Epithelial cell of esophagus (primary cell): ENCODE results near the gene AADACL4.
"Not testable (repeated sequence)": the region's sequence is repeated elsewhere in the genome, so short reads cannot be mapped to it uniquely, and the experiment has no call there.

Experiments
- DNase-seq: peaks from one replicate; pipeline ENCODE4 v3.0.0; 2010; ENCODE audit warnings: low read depth
- H3K4me3 ChIP-seq: 2 replicates; pipeline ENCODE4 v1.5.1; 2011; ENCODE audit warnings: mild to moderate bottlenecking, low read length, control low read depth
- TF ChIP-seq, protein P1 (sequence below): IDR thresholded peaks from 2 replicates; pipeline ENCODE4 v1.5.1; 2011; ENCODE audit warnings: low read depth, mild to moderate bottlenecking, low read length, control low read depth, inconsistent platforms; ENCODE audit not compliant: insufficient read depth; ENCODE audit errors: missing control alignments

The AADACL4 gene

DNA sequence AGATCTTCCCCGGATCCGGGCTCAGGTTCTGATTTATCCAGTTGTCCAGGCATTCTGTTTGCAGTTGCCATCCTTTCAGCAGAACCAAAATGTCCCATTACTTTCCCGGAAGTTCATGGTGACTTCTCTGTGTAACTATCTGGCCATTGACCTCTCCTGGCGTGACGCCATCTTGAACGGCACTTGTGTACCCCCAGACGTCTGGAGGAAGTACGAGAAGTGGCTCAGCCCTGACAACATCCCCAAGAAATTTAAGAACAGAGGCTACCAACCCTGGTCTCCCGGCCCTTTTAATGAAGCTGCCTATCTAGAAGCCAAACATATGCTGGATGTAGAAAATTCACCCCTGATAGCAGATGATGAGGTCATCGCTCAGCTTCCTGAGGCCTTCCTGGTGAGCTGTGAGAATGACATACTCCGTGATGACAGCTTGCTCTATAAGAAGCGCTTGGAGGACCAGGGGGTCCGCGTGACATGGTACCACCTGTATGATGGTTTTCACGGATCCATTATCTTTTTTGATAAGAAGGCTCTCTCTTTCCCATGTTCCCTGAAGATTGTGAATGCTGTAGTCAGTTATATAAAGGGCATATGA is 22.4 kb downstream of the AADACL4 start:
- no peak for DNase-seq
- TF ChIP-seq, protein P1, sequence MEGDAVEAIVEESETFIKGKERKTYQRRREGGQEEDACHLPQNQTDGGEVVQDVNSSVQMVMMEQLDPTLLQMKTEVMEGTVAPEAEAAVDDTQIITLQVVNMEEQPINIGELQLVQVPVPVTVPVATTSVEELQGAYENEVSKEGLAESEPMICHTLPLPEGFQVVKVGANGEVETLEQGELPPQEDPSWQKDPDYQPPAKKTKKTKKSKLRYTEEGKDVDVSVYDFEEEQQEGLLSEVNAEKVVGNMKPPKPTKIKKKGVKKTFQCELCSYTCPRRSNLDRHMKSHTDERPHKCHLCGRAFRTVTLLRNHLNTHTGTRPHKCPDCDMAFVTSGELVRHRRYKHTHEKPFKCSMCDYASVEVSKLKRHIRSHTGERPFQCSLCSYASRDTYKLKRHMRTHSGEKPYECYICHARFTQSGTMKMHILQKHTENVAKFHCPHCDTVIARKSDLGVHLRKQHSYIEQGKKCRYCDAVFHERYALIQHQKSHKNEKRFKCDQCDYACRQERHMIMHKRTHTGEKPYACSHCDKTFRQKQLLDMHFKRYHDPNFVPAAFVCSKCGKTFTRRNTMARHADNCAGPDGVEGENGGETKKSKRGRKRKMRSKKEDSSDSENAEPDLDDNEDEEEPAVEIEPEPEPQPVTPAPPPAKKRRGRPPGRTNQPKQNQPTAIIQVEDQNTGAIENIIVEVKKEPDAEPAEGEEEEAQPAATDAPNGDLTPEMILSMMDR, result no peak
- no peak overlapping the region for H3K4me3 ChIP-seq

DNA sequence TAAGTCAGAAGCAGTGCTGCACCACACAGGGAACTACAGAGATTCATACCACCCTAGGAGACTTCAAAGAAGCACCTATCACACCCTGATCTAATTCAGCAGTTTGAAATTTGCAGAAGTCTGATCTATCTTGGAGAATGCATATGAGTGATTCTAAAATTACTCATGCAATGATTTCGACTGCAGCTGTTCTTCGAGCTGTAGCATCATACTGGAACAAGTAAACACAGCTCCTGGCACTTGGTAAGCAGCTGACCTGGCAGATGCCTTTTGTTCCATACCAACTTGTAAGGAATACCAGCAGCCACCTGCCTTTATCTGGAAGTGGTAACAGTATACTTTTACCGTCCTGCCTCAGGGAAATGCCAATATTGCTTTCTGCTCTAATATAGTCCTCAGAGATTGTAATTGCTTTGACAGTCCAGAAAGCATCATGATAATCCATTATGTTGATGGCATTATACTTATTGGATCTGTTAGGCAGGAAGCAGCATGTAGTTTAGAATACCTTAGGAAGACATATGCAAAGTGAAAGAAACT is 25.7 kb downstream of the AADACL4 start:
- TF ChIP-seq, protein P1, result no peak
- H3K4me3 ChIP-seq, result no peak overlapping the region
- peak; percentile 26 for DNase-seq

DNA sequence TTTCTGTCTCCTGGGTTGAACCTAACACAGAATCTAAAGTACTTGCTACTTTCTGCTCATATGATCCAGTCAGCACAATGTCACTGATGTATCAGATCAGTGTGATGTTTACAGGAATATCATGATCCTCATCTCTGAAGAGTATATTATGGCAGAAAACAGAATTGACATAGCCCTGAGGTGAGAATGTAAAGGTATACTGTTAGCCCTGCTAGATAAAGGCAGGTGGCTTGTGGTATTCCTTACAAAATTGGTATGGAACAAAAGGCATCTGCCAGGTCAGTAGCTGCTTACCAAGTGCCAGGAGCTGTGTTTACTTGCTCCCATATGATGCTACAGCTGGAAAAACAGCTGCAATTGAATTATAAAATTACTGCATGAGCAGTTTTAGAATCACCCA is 30.5 kb downstream of the AADACL4 start:
- TF ChIP-seq, protein P1, result no peak
- H3K4me3 ChIP-seq, result no peak overlapping the region
- no peak for DNase-seq

DNA sequence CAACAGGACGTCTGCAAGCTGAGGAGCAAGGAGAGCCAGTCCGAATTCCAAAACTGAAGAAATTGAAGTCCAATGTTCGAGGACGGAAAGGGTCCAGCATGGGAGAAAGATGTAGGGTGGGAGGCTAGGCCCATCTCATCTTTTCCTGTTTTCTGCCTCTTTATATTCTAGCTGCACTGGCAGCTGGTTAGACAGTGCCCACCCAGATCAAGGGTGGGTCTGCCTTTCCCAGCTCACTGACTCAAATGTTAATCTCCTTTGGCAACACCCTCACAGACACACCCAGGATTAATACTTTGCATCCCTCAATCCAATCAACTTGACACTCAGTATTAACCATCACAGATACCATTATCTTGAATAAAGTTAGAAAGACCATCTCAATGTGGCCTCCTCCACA is 32.2 kb downstream of the AADACL4 start:
- not testable (repeated sequence) for DNase-seq, H3K4me3 ChIP-seq

DNA sequence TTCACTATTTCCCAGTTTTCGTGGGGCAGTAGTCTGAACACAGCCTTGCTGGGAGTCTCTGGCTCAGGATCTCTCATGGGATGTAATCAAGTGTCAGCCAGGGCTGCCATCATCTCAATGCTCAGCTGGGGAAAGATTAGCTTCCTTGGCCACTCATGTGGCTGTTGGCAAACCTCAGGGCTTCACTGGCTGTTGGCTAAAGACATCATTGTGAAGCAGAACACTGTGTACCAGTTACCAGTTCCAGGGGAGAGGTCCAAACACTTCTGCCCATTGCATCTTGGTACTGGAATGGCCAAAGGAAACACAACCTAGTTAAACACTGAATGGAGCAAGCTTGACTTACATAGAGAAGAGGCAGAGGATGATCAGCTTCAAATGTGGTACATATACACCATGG is 33.7 kb downstream of the AADACL4 start:
- no peak for DNase-seq
- H3K4me3 ChIP-seq, result no peak overlapping the region
- TF ChIP-seq, protein P1, result no peak

DNA sequence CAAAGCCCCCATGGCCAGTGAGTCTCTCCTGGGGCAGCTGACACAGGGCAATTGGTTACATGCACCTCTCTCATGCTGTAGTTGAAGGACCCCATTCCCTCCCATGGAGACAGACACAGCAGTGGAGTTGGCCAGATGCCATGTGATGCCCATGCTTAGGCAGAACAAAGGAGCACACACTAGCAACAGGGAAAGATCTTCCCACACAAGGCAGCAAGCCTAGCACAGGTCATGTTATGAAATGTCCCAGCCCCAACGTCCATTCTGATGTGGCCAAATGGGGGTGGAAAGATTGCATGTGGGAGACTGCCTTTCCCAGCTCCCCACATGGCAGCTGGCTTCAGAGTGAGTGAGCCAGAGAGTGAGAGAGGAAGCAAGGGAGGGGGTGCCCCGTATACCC is 34.5 kb downstream of the AADACL4 start:
- DNase-seq, result no peak
- no peak overlapping the region for H3K4me3 ChIP-seq
- TF ChIP-seq, protein P1, result no peak

DNA sequence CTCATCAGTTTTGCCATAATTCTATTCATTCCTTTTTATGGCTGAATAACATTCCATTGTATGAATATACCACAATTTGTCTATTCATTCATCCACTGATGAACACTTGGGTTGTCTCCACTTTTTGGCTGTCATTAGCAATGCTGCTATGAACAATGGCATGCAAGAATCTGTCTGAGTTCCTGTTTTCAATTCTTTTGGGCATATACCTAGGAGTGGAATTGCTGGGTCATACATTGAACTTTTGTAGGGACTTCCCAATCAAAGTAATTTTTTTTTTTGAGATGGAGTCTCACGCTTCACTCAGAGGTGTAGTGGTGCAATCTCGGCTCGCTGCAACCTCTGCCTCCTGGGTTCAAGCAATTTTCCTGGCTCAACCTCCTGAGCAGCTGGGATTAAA is 34.9 kb downstream of the AADACL4 start:
- TF ChIP-seq, protein P1, result no peak
- DNase-seq, result no peak
- H3K4me3 ChIP-seq, result no peak overlapping the region

DNA sequence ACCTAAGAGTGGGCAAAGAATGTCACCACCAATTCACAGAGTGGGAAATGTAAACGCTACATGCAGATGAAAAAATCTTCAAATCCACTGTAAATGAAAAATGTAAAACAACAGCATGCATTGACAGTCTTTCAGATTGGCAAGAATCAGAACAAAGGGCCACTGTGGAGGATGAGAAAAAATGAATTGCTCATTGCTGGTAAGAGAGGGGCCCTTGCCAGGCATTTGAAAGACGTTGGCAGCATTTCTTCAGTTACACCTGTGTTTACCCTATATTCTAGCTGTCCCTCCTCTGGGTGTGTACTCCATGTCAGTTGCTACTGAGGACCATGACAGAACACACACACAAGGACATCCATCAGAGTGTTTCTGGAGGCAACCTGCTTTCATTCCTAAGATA is 46.3 kb downstream of the AADACL4 start:
- no peak overlapping the region for H3K4me3 ChIP-seq
- TF ChIP-seq, protein P1, result no peak
- no peak for DNase-seq
